AG10803 (cell line): ENCODE results near the gene TPST2.

Experiments
- DNase-seq: peaks from one replicate; pipeline ENCODE4 v3.0.0; 2010; ENCODE audit warnings: low read depth
- H3K4me3 ChIP-seq: 2 replicates; pipeline ENCODE4 v1.5.1; 2011; ENCODE audit warnings: mild to moderate bottlenecking, low read length, control low read depth
- CTCF ChIP-seq: conservative IDR thresholded peaks from 2 replicates; pipeline ENCODE4 v1.5.1; 2011; ENCODE audit warnings: mild to moderate bottlenecking, low read length, control low read depth, inconsistent platforms

TPST2 gene

GRCh38 chr22:26558248-26558895, 31.6 kb downstream of the TPST2 start:
- no peak for TF ChIP-seq CTCF
- H3K4me3 ChIP-seq: no peak overlapping the region
- DNase-seq: peak; percentile 50

- TF ChIP-seq CTCF: no peak
- no peak overlapping the region for H3K4me3 ChIP-seq
- no peak for DNase-seq
These were observed 33.0 kb downstream of the TPST2 start for GRCh38 chr22:26556904-26557303.

GRCh38 chr22:26555478-26555877, 34.5 kb downstream of the TPST2 start:
- no peak for DNase-seq
- no peak for TF ChIP-seq CTCF
- H3K4me3 ChIP-seq: no peak overlapping the region

- no peak for DNase-seq
- no peak overlapping the region for H3K4me3 ChIP-seq
- TF ChIP-seq CTCF: no peak
These were observed 35.0 kb downstream of the TPST2 start for GRCh38 chr22:26554956-26555355.

- DNase-seq: peak; percentile 92
- TF ChIP-seq CTCF: no peak
- H3K4me3 ChIP-seq: peak overlapping the region; percentile 29; the same call in 1 of the 2 replicates
These were observed 36.7 kb downstream of the TPST2 start for GRCh38 chr22:26553056-26553752.

- TF ChIP-seq CTCF: no peak
- H3K4me3 ChIP-seq: no peak overlapping the region
- no peak for DNase-seq
These were observed 37.5 kb downstream of the TPST2 start for GRCh38 chr22:26552466-26552865.

- no peak for TF ChIP-seq CTCF
- no peak overlapping the region for H3K4me3 ChIP-seq
- DNase-seq: no peak
These were observed 38.4 kb downstream of the TPST2 start for GRCh38 chr22:26551568-26551967.
